ENCODE results near the gene SLC38A11.
A peak's percentile ranks its signal among the peaks of the same experiment; 100 is the strongest.
"Not testable (repeated sequence)": the region's sequence is repeated elsewhere in the genome, so short reads cannot be mapped to it uniquely, and the experiment has no call there.

Gene SLC38A11, protein sequence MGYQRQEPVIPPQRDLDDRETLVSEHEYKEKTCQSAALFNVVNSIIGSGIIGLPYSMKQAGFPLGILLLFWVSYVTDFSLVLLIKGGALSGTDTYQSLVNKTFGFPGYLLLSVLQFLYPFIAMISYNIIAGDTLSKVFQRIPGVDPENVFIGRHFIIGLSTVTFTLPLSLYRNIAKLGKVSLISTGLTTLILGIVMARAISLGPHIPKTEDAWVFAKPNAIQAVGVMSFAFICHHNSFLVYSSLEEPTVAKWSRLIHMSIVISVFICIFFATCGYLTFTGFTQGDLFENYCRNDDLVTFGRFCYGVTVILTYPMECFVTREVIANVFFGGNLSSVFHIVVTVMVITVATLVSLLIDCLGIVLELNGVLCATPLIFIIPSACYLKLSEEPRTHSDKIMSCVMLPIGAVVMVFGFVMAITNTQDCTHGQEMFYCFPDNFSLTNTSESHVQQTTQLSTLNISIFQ

DNA sequence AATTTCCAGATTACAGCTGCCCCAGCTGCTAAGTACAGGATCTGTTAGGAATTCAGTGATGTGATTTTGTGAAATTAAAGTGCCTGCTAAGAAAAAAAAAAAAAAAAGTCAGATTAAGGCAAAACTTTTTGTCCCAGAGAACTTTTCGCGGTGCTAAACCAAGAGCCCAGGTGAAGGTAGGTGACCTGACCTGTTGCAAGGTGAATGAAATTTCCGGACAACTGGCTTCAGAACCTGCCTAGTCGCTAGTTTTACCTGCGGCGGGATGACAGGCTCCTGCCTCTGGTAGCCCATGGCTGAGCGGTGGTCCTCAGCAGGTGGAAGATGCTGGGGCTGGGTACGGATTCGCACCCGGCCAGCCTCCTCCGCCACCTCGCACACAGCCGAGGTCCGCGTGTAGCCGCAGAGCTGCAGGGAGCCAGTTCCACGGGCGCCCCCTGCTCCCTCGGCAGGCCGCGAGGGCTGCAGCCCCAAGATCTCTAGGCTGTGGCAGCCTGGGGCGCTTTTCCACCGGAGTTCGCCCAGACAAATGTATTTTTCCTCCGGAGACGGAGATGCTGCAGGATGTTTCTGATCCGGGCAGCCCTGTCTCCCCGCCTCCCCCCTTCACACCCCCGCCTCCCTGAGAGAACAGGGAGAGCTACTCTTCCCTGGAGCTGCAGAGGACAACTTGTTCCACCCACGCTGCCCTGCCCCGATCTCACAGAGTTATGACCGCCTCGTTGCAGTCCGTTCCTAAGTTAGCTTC is at the start of gene SLC38A11:
TSS of gene SLC38A11 (minus strand) at position 572 of the 748 bp plus-strand sequence. CDS start at position 294, 278 bp downstream.
- no peak for DNase-seq (ENCODE audit: low spot score)

DNA sequence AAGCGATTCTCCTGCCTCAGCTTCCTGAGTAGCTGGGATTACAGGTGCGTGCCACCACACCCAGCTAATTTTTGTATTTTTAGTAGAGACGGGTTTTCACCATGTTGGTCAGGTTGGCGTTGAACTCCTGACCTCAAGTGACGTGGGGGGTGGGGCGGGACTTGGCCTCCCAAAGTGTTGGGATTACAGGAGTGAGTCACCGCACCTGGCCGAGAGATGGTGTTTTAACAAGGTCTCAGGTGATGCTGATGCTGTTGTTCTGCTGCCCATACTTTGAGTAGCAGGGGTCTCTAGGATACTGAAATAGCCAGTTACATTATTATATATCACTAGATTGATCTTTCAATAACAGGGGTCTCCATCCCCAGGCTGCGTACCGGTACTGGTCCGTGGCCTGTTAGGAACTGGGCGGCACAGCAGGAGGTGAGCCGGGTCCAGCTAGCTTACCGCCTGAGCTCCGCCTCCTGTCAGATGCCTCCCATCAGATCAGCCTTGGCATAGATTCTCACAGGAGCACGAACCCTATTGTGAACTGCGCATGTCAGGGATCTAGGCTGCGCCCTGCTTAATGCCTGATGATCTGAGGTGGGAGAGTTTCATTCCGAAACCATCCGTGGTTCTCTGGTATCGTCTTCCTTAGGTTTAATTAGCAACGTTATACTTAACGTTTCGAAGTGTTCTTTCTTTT is 48.3 kb upstream of the SLC38A11 start:
- DNase-seq (ENCODE audit: low spot score): no peak

DNA sequence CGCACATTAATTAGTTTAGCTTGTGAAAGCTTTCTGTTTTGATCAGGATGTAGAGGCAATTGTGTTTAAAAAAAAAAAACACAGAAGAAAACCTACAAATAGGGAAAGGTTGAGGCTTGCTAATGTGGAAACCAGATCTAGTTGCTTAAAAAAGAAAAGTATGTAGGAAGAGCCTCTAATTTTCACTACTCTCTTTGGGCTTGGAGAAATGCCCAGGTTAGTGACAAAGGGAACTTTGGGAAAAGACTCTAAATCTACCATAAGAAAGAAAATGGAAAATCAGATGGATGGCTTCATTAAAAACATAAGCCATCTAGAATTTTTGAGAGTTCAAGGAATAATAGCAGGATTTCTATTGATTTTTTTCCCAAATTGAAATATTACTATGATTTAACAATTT is 47.3 kb upstream of the SLC38A11 start:
- no peak for DNase-seq (ENCODE audit: low spot score)

DNA sequence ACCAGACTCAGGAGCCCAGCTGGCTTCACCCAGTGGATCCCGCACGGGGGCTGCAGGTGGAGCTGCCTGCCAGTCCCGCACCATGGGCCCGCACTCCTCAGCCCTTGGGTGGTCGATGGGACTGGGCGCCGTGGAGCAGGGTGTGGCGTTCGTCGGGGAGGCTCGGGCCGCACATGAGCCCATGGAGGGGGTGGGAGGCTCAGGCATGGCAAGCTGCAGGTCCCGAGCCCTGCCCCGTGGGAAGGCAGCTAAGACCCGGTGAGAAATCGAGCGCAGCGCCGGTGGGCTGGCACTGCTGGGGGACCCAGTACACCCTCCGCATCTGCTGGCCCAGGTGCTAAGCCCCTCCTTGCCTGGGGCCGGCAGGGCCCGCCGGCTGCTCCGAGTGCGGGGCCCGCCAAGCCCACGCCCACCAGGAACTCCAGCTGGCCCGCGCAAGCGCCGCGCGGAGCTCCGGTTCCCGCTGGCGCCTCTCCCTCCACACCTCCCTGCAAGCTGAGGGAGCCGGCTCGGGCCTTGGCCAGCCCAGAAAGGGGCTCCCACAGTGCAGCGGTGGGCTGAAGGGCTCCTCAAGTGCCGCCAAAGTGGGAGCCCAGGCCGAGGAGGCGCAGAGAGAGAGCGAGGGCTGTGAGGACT is 39.5 kb upstream of the SLC38A11 start:
- not testable (repeated sequence) for DNase-seq (ENCODE audit: low spot score)

DNA sequence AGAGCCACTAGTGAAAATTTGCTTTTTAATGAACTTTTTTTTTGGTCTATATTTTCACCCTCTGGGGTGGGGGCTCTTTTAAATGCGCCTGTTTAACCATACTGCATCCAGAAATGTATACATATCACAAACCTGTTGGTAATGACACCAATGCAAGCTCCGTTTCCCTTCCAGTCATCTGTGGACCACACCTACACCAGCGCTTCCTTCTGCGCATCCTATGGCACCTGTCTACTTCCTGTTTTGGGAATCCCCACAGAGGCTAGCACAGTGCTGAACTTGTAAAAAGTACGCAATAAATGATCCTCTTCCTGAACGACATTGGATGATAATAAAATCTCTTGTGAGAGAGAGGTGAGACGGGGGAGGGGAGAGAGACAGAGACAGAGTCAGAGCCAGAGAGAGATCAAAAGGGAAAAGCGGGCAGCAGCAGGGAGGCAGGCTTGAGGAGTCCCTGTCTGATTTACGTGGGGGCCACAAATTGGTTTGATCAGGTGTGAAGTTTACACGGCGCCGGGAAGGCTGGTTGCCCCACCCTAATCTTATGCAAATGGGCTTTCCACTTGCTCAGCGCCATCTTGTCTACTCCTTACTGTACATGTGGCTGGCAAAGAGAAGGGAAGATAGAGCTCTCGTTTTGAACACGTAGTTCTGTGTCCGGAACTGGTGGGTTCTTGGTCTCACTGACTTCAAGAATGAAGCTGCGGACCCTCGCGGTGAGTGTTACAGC is 38.1 kb upstream of the SLC38A11 start:
- no peak for DNase-seq (ENCODE audit: low spot score)

DNA sequence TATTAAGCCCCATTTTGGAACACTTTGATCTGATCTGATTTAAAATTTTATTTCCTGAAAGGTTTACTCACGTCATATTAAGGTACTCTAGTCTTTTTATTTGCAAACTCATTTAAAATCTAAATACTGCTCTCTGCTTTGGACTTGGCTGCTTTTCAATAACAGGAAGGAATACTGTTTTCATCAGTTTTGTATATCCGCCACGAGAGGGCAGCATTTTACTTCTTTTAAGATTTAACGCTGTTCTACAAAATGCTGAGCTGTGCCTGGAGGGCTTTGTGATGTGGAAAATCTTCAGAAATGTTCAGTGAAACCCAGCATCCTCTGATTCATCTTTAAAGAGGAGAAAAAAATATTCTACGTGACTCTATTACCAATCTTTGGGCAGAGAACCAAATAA is 37.5 kb upstream of the SLC38A11 start:
- DNase-seq (ENCODE audit: low spot score): peak; percentile 66

DNA sequence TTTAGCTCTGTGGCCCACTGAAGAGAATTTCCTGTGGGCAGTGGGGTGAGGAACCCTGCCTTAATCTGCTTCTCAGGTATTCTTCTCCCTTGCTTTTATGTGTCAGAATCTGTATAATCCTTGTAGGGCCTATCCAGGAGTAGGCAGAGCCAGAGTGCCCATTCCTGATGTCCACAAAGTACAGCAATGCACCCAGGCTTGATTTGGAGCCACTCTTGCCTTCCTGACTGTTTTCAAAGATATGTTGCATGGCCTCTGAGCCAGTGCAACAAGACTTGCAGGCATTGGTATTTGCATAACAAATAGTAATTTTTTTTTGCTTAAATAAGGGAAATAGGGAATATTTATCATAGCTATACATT is 36.7 kb upstream of the SLC38A11 start:
- not testable (repeated sequence) for DNase-seq (ENCODE audit: low spot score)

DNA sequence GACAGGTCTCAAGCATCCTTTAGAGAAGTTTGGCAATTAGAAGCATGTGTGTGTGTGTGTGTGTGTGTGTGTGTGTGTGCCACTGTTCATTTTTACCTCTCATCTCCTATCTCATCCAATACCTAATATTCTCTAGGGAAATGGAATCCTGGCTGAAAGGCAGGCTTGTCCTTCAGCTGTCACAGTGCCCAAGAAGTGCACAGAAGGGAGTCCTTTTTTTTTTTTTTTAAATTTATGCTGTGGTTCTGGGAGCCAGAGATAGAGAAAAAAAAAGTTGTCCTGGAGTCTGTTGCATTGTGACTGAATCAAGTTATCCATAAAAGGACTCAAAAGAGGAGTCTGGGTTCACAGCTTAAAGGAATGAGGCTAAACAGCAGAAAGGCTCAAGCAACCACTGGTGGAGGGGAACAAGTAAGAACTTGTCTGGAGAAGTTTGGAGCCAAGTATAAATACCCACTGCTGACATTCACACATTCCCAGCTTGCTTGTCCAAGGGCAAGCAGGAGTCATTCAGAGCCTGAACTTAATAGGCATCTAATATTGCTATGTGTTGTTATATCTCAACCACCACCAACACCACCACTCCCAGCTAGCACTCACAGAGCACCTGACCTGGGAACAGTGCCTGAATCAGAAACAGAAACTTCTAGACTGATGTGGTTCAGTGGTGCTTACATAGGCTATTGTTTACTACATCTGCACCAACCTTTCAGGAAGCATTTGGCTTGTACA is 36.2 kb upstream of the SLC38A11 start:
- not testable (repeated sequence) for DNase-seq (ENCODE audit: low spot score)

DNA sequence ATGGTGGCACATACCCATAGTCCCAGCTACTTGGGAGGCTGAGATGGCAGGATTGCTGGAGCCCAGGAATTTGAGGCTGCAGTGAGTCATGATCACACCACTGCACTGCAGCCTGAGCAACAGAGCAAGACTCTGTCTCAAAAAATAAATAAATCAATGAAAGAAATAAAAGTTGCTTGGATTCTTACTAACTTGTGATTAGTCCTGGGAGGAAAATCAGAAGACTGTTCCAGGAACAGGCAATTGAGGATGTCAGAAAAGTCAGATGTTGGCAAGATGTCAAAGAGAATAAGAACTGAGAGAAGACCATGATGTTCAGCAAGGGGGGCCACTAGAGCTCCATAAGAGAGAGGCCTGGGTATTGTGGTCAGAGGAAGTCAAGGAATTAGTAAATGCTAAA is 35.6 kb upstream of the SLC38A11 start:
- DNase-seq (ENCODE audit: low spot score): not testable (repeated sequence)

DNA sequence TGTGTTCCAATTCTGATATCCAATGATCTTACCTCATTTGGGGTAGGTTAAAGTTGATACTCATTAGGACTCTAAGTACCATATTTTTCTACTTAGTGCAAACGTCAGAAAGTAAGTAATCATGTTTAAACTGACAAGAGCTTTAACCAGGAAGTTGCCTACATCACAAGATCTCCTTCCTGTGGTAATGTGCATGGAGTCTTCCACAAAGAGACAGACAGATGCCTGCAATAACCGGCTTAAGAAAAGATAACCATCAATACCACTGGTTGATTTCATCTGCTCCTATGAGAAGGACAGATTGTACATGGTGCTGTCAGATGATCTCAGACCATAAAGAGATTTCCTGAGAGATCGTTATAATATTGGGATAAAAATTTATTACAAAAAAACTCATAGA is 33.5 kb upstream of the SLC38A11 start:
- DNase-seq (ENCODE audit: low spot score): not testable (repeated sequence)

DNA sequence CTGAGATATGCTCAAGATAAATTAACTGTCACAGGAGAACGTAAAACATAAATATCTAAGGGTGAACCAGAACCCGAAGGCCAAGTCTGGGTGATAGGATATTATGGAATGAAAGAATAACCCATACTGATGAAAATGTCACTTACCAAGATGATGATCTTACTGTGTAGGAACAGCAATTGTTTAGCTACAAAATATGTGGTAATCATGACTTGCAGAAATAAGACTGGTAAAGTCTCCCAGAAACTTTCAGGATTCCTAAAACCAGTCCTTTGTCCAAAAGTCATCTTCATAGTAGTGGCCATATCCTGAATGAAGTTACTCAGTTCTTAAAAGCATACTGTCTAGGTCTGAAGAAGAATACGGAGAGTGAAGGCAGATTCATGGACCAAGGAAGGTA is 30.7 kb upstream of the SLC38A11 start:
- not testable (repeated sequence) for DNase-seq (ENCODE audit: low spot score)

DNA sequence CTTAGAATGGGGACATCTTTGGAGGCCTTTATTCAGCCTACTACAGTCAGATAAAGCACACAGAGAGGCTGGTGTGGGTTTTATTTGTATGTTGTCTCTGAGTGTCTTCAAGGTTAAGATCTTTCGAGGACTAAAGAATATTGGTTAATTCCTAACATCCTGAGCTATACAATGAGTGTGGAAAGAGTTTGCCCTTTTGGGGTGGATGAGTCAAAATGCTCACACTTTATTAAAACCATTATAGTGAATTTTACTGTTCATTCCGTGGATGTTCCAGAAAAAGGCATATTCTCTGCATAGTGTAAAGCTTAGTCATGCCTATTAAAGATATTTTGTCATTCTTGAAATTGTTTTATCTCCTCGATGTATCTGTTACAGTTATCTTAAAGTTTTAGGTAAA is 29.1 kb upstream of the SLC38A11 start:
- no peak for DNase-seq (ENCODE audit: low spot score)

DNA sequence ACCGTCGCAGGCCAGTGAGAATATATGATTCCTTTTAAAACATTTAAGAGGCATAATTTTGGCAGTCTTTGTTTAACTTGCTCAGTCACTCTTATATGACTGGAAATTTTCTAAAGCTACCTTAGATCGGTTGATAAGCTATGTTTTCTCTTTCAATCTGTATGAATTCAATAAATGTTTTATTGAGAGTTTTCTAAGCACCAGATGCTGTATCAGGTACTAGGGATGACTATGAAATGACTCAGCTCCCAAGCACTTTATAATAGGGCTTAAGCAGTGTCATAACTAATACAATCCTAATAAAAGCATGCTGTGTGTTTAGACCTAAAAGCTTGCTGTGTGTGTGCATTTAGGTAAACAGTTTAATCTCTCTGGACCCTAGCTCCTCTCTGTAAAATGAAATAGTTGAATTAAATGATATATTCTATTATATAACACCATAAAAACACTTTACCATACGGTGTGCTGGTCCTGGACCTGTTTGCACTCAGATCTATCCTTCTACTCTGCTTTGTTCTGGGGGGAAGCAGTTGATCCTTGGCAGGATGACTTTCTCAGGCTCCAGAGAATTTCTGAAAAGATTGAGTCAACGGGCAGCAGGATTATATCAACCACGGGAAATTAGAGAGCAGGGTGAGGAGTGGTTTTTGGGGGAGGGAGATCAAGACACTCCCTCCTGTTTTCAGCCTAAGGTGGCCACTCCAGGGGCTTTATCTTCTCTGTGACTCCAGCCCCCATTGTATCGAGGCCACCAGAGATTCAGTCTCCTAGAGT is 26.1 kb upstream of the SLC38A11 start:
- DNase-seq (ENCODE audit: low spot score): no peak

DNA sequence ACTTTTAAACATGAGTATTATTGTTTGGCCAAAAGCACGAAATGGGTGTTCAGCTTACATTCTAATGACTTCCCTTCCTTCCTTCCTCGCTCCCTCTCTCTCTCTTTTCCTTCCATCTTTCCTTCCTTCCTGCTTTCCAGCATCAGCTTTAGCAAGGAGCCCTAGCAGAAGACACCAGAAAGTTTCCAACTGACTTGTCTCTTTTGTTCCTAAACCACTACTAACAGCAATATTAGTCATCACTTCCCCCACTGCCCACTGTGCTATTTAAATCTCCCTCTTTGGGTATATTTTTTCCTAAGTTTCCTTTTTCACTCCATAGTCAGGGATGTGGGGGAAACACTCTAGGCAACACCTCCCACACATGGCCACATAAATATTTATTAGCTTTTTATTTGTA is 25.4 kb upstream of the SLC38A11 start:
- DNase-seq (ENCODE audit: low spot score): not testable (repeated sequence)

DNA sequence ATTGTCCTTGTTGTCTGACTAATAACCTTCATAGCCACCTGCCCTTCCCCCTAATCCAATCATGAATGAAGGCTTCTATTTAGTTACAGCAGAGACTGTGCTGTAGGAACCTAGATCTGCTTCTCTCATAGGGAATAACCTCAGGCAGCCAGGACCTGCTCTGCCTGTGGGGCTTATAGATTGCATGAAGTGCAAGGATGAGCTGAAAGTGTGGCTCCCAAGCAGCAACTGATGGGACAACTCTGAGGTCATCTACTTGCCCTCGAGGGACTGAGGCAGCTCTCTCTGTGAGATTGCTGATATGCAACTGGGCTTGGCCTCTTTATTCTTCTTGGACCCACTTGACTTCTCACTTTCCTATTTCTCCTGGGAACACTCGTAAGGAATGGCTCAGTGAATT is 23.8 kb upstream of the SLC38A11 start:
- no peak for DNase-seq (ENCODE audit: low spot score)

DNA sequence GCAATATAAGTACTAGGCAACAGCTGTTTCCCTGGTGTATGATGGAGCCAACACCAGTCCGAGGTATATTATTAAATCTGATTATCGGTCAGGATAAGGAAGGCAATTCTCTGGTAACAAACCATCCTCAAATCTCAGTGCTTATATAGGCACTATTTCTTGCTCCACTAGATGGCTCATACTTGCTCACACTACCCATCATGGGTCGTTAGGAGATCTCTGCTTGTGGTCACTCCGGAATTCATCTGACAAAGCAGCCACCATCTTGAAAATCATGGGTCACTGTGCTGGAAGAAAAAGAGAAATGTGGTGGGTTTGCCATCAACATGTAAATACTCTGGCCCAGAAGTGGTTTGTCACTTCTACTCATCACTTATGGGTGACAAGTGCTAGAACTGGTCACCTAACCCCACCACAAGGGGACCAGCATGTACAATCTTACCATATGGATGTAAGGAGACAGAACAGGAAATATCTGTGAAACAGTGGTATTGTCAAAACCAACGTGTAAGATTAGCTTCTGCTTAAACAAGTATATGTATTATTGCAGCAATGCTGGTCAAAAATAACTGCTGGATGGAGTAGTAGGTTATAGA is 21.6 kb upstream of the SLC38A11 start:
- DNase-seq (ENCODE audit: low spot score): not testable (repeated sequence)

DNA sequence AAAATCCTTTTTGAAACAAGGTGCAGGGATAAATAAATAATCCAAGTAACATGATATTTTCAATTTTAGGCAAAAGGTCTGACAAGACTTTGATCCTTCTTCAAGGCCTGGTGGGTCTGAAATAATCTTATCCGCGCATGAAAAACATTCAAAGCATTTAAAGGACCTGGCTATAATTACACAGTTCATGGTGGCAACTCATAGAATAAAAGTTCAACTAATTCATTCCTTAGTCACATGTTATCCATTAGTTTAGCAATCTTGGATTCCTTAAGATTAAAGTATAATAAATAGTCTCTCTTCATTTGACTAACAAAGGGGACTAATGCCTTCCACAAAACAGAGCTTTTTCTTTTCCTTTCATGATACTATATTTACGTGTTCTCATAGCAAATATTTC is 21.0 kb upstream of the SLC38A11 start:
- no peak for DNase-seq (ENCODE audit: low spot score)

DNA sequence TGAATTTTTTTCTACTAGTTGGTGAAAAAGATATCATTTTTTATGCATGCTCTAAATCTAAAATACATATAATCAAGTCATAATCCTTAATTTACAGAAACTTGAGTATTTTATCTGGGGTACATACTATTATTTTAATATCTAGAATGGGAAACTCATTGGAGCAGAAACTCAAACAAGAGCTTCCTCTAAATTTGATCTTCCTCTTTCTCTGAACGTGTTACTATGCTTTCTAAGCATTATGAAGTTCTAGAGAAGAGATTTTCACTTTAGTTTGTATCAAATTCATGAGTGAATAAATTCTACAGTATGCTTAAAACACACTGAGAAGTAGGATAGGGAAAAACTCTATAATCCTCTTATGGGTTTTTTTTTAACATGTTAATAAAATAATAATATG is 20.6 kb upstream of the SLC38A11 start:
- DNase-seq (ENCODE audit: low spot score): no peak

DNA sequence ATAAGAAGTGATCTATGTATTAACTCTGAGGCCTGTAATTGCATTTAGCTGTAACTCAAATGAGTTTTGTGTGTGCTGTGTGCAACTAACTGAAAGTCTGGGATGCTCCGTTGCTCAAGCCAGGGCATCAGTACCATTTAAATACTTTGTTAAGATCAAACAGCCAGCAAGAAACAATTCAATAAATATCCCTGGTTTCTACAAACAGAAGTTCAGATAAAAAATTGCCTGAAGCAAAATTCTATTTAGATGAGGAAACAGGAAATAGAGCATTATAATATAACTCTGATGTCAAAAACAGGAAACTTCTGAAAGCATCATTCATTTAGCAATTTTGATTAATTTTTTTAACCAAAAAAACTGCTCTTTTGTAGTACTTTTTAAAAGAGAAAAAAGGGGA is 18.9 kb upstream of the SLC38A11 start:
- no peak for DNase-seq (ENCODE audit: low spot score)

DNA sequence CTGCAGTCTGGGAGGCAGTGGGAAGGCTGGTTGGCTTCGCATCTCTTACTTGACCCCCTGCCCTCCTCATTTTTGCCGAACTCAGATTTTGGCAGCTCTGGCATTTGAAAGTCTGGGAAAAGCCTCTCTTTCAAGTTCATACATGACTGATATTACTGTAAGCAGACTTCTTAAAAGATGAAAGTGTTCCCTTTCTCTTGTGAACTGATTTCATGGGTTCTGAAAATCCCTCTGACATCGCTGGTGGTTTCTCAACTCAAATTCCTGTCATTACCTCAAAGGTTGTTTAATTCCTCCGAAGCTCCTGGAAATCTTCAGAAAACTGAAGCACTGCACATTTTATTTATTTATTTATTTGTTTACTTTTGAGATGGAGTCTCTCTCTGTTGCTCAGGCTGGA is 16.9 kb upstream of the SLC38A11 start:
- no peak for DNase-seq (ENCODE audit: low spot score)

Measured in hematopoietic multipotent progenitor cell treated with erythropoietin and hydrocortisone succinate and interleukin-3 and kit ligand, for 17 days (in vitro differentiated cells).